ENCODE data around the gene SORBS2. TPM values are rescaled to one million over a fixed set of nuclear protein-coding genes. Genes with fewer than 3 reads are reported as not detected.

SORBS2 gene
- total RNA-seq, 1 donor from 2014 or later: 33.6 TPM

- Mint-ChIP-seq H3K27ac (ENCODE audit: unreplicated experiment) (no peak overlapping the region), H3K4me3 (ENCODE audit: unreplicated experiment) (no peak overlapping the region), H3K9me3 (ENCODE audit: unreplicated experiment) (no peaks in the 10 kb centered on the region), H3K27me3 (ENCODE audit: unreplicated experiment) (no peaks in the 10 kb centered on the region), H3K4me1 (ENCODE audit: unreplicated experiment) (peaks cover 6% of the 10 kb centered on the region), H3K36me3 (ENCODE audit: unreplicated experiment) (no peaks in the 10 kb centered on the region)
- no peak for DNase-seq (ENCODE audit: extremely low spot score, unreplicated experiment)
- TF ChIP-seq CTCF (IDR thresholded peaks at IDR 0.05): no peak
Observed at GRCh38 chr4:185841451-185841850, 29.5 kb upstream of the SORBS2 start.

- no peak for TF ChIP-seq CTCF (IDR thresholded peaks at IDR 0.05)
- H3K27me3 Mint-ChIP-seq (ENCODE audit: unreplicated experiment): no peaks in the 10 kb centered on the region
- H3K9me3 Mint-ChIP-seq (ENCODE audit: unreplicated experiment): no peaks in the 10 kb centered on the region
- no peaks in the 10 kb centered on the region for H3K36me3 Mint-ChIP-seq (ENCODE audit: unreplicated experiment)
- H3K27ac Mint-ChIP-seq (ENCODE audit: unreplicated experiment): no peak overlapping the region
- peaks cover under 1% of the 10 kb centered on the region for H3K4me1 Mint-ChIP-seq (ENCODE audit: unreplicated experiment)
- DNase-seq (ENCODE audit: extremely low spot score, unreplicated experiment): no peak
- no peak overlapping the region for H3K4me3 Mint-ChIP-seq (ENCODE audit: unreplicated experiment)
Observed at GRCh38 chr4:185840953-185841352, 29.0 kb upstream of the SORBS2 start.

GRCh38 chr4:185840201-185840600 is 28.2 kb upstream of the SORBS2 start:
- DNase-seq (ENCODE audit: extremely low spot score, unreplicated experiment): no peak

GRCh38 chr4:185839770-185840169 is 27.8 kb upstream of the SORBS2 start:
- Mint-ChIP-seq H3K4me1 (ENCODE audit: unreplicated experiment) (no peaks in the 10 kb centered on the region), H3K4me3 (ENCODE audit: unreplicated experiment) (no peak overlapping the region), H3K27ac (ENCODE audit: unreplicated experiment) (no peak overlapping the region), H3K27me3 (ENCODE audit: unreplicated experiment) (no peaks in the 10 kb centered on the region), H3K36me3 (ENCODE audit: unreplicated experiment) (no peaks in the 10 kb centered on the region), H3K9me3 (ENCODE audit: unreplicated experiment) (no peaks in the 10 kb centered on the region)
- no peak for DNase-seq (ENCODE audit: extremely low spot score, unreplicated experiment)
- TF ChIP-seq CTCF (IDR thresholded peaks at IDR 0.05): no peak

More at GRCh38 chr4:185840201-185840600, 28.2 kb upstream of the SORBS2 start:
- Mint-ChIP-seq H3K27ac (ENCODE audit: unreplicated experiment) (no peak overlapping the region), H3K36me3 (ENCODE audit: unreplicated experiment) (no peaks in the 10 kb centered on the region), H3K27me3 (ENCODE audit: unreplicated experiment) (no peaks in the 10 kb centered on the region), H3K9me3 (ENCODE audit: unreplicated experiment) (no peaks in the 10 kb centered on the region), H3K4me3 (ENCODE audit: unreplicated experiment) (no peak overlapping the region), H3K4me1 (ENCODE audit: unreplicated experiment) (no peaks in the 10 kb centered on the region)
- TF ChIP-seq CTCF (IDR thresholded peaks at IDR 0.05): no peak

- Mint-ChIP-seq H3K27ac (ENCODE audit: unreplicated experiment) (no peak overlapping the region), H3K4me1 (ENCODE audit: unreplicated experiment) (no peaks in the 10 kb centered on the region), H3K4me3 (ENCODE audit: unreplicated experiment) (no peak overlapping the region), H3K27me3 (ENCODE audit: unreplicated experiment) (no peaks in the 10 kb centered on the region), H3K36me3 (ENCODE audit: unreplicated experiment) (no peaks in the 10 kb centered on the region), H3K9me3 (ENCODE audit: unreplicated experiment) (no peaks in the 10 kb centered on the region)
- no peak for TF ChIP-seq CTCF (IDR thresholded peaks at IDR 0.05)
- DNase-seq (ENCODE audit: extremely low spot score, unreplicated experiment): peak; percentile 89
Observed at GRCh38 chr4:185839194-185839712, 27.3 kb upstream of the SORBS2 start.

All from osteocyte (in vitro differentiated cells).